DND-41 (cell line): ENCODE data around the gene ISG20L2.

Source experiments
- CTCF ChIP-seq: IDR thresholded peaks from 2 replicates; pipeline ENCODE4 v1.5.1; 2012; ENCODE audit warnings: borderline replicate concordance, low read length, moderate library complexity, mild to moderate bottlenecking; ENCODE audit not compliant: poor library complexity, severe bottlenecking; ENCODE audit errors: extremely low read depth
- EZH2 ChIP-seq: IDR thresholded peaks from 3 replicates; pipeline ENCODE4 v1.6.1; 2012; ENCODE audit warnings: borderline replicate concordance, low read depth, mild to moderate bottlenecking, moderate library complexity, low read length, inconsistent platforms; ENCODE audit not compliant: severe bottlenecking

GRCh38 chr1:156767879-156768604 is 39.5 kb upstream of the ISG20L2 start:
- TF ChIP-seq CTCF (no peak), EZH2 (no peak)
